HepG2 (cell line): Measurements from ENCODE around the gene NECTIN2. TPM values are rescaled to one million over a fixed set of nuclear protein-coding genes. Genes with fewer than 3 reads are reported as not detected.

Experiments used
- CC2D1A ChIP-seq: sonication (generic); formaldehyde crosslinking; IDR thresholded peaks from 2 replicates; pipeline ENCODE4 v1.8.1; 2023; ENCODE audit warnings: mild to moderate bottlenecking, missing genetic modification reagents
- EEA1 ChIP-seq: sonication (generic); formaldehyde crosslinking; IDR thresholded peaks from 2 replicates; pipeline ENCODE4 v1.5.1; 2020; ENCODE audit warnings: mild to moderate bottlenecking, missing genetic modification reagents, borderline replicate concordance
- EZH2 ChIP-seq: conservative IDR thresholded peaks from 2 replicates; pipeline ENCODE4 v1.6.1; 2012; ENCODE audit warnings: mild to moderate bottlenecking, low read depth, low read length, moderate library complexity
- FIP1L1 ChIP-seq: fragments of 200-400 bp; formaldehyde crosslinking; IDR thresholded peaks from 2 replicates; pipeline ENCODE4 v1.6.1; 2018; ENCODE audit warnings: low read depth, mild to moderate bottlenecking, low read length, moderate library complexity, borderline replicate concordance; ENCODE audit not compliant: insufficient read depth
- HMG20B ChIP-seq: conservative IDR thresholded peaks from 2 replicates; pipeline ENCODE4 v1.6.1; 2016; ENCODE audit warnings: missing genetic modification reagents, missing compliant biosample characterization
- KDM5A ChIP-seq: fragments of 200-600 bp; sonication (generic); IDR thresholded peaks from 2 replicates; pipeline ENCODE4 v1.7.0; 2018; ENCODE audit warnings: antibody characterized with exemption, mild to moderate bottlenecking, low read length, borderline replicate concordance
- MEF2D ChIP-seq: sonication (generic); formaldehyde crosslinking; IDR thresholded peaks from 2 replicates; pipeline ENCODE4 v1.5.1; 2020; ENCODE audit warnings: mild to moderate bottlenecking, missing genetic modification reagents
- MXD3 ChIP-seq: IDR thresholded peaks from 2 replicates; pipeline ENCODE4 v1.6.1; 2016; ENCODE audit warnings: mild to moderate bottlenecking, missing biosample characterization, missing genetic modification reagents
- NR2F2 ChIP-seq: IDR thresholded peaks from 2 replicates; pipeline ENCODE4 v1.6.1; 2012; ENCODE audit warnings: low read depth, inconsistent platforms, borderline replicate concordance
- POGZ ChIP-seq: sonication (generic); formaldehyde crosslinking; IDR thresholded peaks from 2 replicates; pipeline ENCODE4 v1.4.0; 2020; ENCODE audit warnings: mild to moderate bottlenecking, missing genetic modification reagents
- RAD51 ChIP-seq: fragments of 450-650 bp; IDR thresholded peaks from 2 replicates; pipeline ENCODE4 v1.6.1; 2016; ENCODE audit warnings: borderline replicate concordance
- RCOR2 ChIP-seq: IDR thresholded peaks from 2 replicates; pipeline ENCODE4 v1.6.1; 2016; ENCODE audit warnings: missing biosample characterization, missing genetic modification reagents
- RFX3 ChIP-seq: IDR thresholded peaks from 2 replicates; pipeline ENCODE4 v1.6.1; 2016; ENCODE audit warnings: missing biosample characterization, missing genetic modification reagents
- RFXANK ChIP-seq: IDR thresholded peaks from 2 replicates; pipeline ENCODE4 v1.6.1; 2016
- TEAD2 ChIP-seq: sonication (generic); formaldehyde crosslinking; IDR thresholded peaks from 2 replicates; pipeline ENCODE4 v1.9.0; 2021; ENCODE audit warnings: missing genetic modification reagents
- U2AF1 ChIP-seq: fragments of 200-400 bp; formaldehyde crosslinking; optimal IDR thresholded peaks from 2 replicates; pipeline ENCODE3; 2017; ENCODE audit warnings: mild to moderate bottlenecking, low read depth, low read length
- ZBTB4 ChIP-seq: sonication (generic); formaldehyde crosslinking; IDR thresholded peaks from 2 replicates; pipeline ENCODE4 v1.4.0; 2020; ENCODE audit warnings: missing genetic modification reagents, mild to moderate bottlenecking, borderline replicate concordance
- ZMYM4 ChIP-seq: sonication (generic); formaldehyde crosslinking; IDR thresholded peaks from 2 replicates; pipeline ENCODE4 v1.8.1; 2023; ENCODE audit warnings: mild to moderate bottlenecking, missing genetic modification reagents
- ZNF138 ChIP-seq: sonication (generic); formaldehyde crosslinking; IDR thresholded peaks from 2 replicates; pipeline ENCODE4 v1.5.0; 2020; ENCODE audit warnings: mild to moderate bottlenecking, low read depth, missing genetic modification reagents
- ZNF230 ChIP-seq: sonication (generic); formaldehyde crosslinking; IDR thresholded peaks from 2 replicates; pipeline ENCODE4 v1.4.0; 2020; ENCODE audit warnings: mild to moderate bottlenecking, missing genetic modification reagents
- ZNF260 ChIP-seq: sonication (generic); formaldehyde crosslinking; IDR thresholded peaks from 2 replicates; pipeline ENCODE4 v1.4.0; 2020; ENCODE audit warnings: missing genetic modification reagents, low read depth, mild to moderate bottlenecking, borderline replicate concordance
- ZNF704 ChIP-seq: sonication (generic); formaldehyde crosslinking; IDR thresholded peaks from 2 replicates; pipeline ENCODE4 v1.8.1; 2023; ENCODE audit warnings: mild to moderate bottlenecking, inconsistent platforms, moderate library complexity, missing genetic modification reagents, borderline replicate concordance
- ZNF781 ChIP-seq: sonication (generic); formaldehyde crosslinking; IDR thresholded peaks from 2 replicates; pipeline ENCODE4 v1.5.1; 2020; ENCODE audit warnings: borderline replicate concordance, mild to moderate bottlenecking, missing genetic modification reagents; ENCODE audit errors: not compliant biosample characterization
- polyA plus RNA-seq, 8 experiments: library from polyadenylated mRNA; depleted of rRNA in 3 of 8; stranded (reverse) in 7 of 8; unstranded in 1 of 8; fragments of >200 nt; fragmentation: Illumina TruSeq in 4 of 8; extraction: Trizol in 4 of 8; gene quantifications; 2 replicates each; pipeline versions ENCODE4 v1.2.1 to v1.2.3, GENCODE V29; 2011 to 2016; ENCODE audit warnings: low read depth in 4 of 8, missing spikeins in 1 of 8, mixed read lengths in 1 of 8; ENCODE audit not compliant: insufficient read depth in 1 of 8
- total RNA-seq, 5 experiments: library from RNA; depleted of rRNA; stranded (reverse); fragments of >200 nt; fragmentation: Illumina TruSeq; extraction: Trizol; gene quantifications; 2 replicates each; pipeline ENCODE4 v1.2.3, GENCODE V29; 2016; ENCODE audit warnings: low read depth in 1 of 5
- TF ChIP-seq, protein P1 (sequence below): sonication (generic); formaldehyde crosslinking; IDR thresholded peaks from 2 replicates; pipeline ENCODE4 v1.5.0; 2020; ENCODE audit warnings: missing genetic modification reagents

NECTIN2 gene
- total and polyA plus RNA-seq, 2 of the 13 experiments (the other 11 are each of a cell fraction or from before 2014, with no cell fraction given): 75.4 to 114 TPM

GRCh38 chr19:44891016-44891882 is 45.2 kb downstream of the NECTIN2 start, which contains the start of gene TOMM40 (continued):
- no peak for TF ChIP-seq ZNF781 (CRISPR knock-in tag)
- TF ChIP-seq ZBTB4 (CRISPR knock-in tag): no peak
- no peak for TF ChIP-seq RAD51
- no peak for TF ChIP-seq FIP1L1
- TF ChIP-seq ZNF138: no peak
- no peak for TF ChIP-seq ZMYM4
- peak; percentile 84 for TF ChIP-seq KDM5A
- TF ChIP-seq TEAD2: no peak
- no peak for TF ChIP-seq EEA1
- TF ChIP-seq MEF2D (CRISPR knock-in tag): no peak
- TF ChIP-seq EZH2: no peak
- TF ChIP-seq U2AF1: no peak
- no peak for TF ChIP-seq ZNF704
- TF ChIP-seq HMG20B: no peak
- TF ChIP-seq, protein P1, sequence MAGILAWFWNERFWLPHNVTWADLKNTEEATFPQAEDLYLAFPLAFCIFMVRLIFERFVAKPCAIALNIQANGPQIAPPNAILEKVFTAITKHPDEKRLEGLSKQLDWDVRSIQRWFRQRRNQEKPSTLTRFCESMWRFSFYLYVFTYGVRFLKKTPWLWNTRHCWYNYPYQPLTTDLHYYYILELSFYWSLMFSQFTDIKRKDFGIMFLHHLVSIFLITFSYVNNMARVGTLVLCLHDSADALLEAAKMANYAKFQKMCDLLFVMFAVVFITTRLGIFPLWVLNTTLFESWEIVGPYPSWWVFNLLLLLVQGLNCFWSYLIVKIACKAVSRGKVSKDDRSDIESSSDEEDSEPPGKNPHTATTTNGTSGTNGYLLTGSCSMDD (CRISPR knock-in tag): no peak
- no peak for TF ChIP-seq CC2D1A (CRISPR knock-in tag)
- no peak for TF ChIP-seq RFXANK
- TF ChIP-seq ZNF230 (CRISPR knock-in tag): no peak
- no peak for TF ChIP-seq ZNF260
- no peak for TF ChIP-seq RCOR2 (CRISPR knock-in tag)
- TF ChIP-seq POGZ (CRISPR knock-in tag): peak; percentile 35; the same call in 1 of the 2 replicates
- TF ChIP-seq NR2F2: no peak; the same call in 1 of the 2 replicates
- TF ChIP-seq MXD3: peak; percentile 36; the same call in 1 of the 2 replicates
- no peak for TF ChIP-seq RFX3 (CRISPR knock-in tag)
